ENCODE measurements around the gene VPS37D. TPM values are rescaled to one million over a fixed set of nuclear protein-coding genes. Genes with fewer than 3 reads are reported as not detected.

Gene VPS37D
- polyA plus RNA-seq, 1 donor from 2014 or later = 52.7 TPM

DNA sequence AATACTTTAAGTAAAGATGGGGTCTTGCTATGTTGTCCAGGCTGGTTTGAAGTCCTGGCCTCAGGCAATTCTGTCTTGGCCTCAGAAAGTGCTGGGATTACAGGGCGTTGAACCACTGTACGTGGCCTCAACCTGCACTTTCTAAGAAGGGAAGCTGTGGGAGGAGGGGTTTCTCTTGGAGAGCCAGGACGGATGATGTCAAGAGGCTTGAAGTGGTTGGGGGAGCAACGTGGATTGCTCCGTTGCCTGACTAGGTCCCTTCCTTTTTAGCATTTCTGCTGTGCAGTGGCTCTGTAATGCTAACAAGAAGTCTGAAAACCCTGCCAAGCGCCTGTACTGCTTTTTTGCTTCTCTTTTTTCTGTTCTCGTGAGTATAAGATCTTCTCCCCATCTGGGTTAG is 23.0 kb downstream of the VPS37D start:
- H3K9ac ChIP-seq (ENCODE audit: low read length) = no peak overlapping the region
- no peaks in the 10 kb centered on the region for H4K20me1 ChIP-seq (ENCODE audit: insufficient read depth)
- no peaks in the 10 kb centered on the region for H3K9me3 ChIP-seq (ENCODE audit: low read length)
- no peaks in the 10 kb centered on the region for H3K36me3 ChIP-seq (ENCODE audit: insufficient read depth, low read length)
- H3K4me3 ChIP-seq (ENCODE audit: low read length) = no peak overlapping the region
- TF ChIP-seq, protein P1, sequence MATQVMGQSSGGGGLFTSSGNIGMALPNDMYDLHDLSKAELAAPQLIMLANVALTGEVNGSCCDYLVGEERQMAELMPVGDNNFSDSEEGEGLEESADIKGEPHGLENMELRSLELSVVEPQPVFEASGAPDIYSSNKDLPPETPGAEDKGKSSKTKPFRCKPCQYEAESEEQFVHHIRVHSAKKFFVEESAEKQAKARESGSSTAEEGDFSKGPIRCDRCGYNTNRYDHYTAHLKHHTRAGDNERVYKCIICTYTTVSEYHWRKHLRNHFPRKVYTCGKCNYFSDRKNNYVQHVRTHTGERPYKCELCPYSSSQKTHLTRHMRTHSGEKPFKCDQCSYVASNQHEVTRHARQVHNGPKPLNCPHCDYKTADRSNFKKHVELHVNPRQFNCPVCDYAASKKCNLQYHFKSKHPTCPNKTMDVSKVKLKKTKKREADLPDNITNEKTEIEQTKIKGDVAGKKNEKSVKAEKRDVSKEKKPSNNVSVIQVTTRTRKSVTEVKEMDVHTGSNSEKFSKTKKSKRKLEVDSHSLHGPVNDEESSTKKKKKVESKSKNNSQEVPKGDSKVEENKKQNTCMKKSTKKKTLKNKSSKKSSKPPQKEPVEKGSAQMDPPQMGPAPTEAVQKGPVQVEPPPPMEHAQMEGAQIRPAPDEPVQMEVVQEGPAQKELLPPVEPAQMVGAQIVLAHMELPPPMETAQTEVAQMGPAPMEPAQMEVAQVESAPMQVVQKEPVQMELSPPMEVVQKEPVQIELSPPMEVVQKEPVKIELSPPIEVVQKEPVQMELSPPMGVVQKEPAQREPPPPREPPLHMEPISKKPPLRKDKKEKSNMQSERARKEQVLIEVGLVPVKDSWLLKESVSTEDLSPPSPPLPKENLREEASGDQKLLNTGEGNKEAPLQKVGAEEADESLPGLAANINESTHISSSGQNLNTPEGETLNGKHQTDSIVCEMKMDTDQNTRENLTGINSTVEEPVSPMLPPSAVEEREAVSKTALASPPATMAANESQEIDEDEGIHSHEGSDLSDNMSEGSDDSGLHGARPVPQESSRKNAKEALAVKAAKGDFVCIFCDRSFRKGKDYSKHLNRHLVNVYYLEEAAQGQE (IDR thresholded peaks at IDR 0.05; ENCODE audit: borderline replicate concordance) = no peak
- TF ChIP-seq MXI1 (conservative IDR thresholded peaks at IDR 0.05; ENCODE audit: poor library complexity, severe bottlenecking) (no peak), RAD21 (conservative IDR thresholded peaks at IDR 0.05) (no peak), POLR2AphosphoS5 (IDR thresholded peaks at IDR 0.05) (no peak), EP300 (conservative IDR thresholded peaks at IDR 0.05; ENCODE audit: poor library complexity, severe bottlenecking) (no peak), TAF1 (IDR thresholded peaks at IDR 0.05; ENCODE audit: low read depth) (no peak), SMC3 (conservative IDR thresholded peaks at IDR 0.05; ENCODE audit: poor library complexity) (no peak), EZH2 (IDR thresholded peaks at IDR 0.05; ENCODE audit: borderline replicate concordance, insufficient read depth, low read length, poor library complexity, severe bottlenecking) (no peak)
- TF ChIP-seq, protein P2, sequence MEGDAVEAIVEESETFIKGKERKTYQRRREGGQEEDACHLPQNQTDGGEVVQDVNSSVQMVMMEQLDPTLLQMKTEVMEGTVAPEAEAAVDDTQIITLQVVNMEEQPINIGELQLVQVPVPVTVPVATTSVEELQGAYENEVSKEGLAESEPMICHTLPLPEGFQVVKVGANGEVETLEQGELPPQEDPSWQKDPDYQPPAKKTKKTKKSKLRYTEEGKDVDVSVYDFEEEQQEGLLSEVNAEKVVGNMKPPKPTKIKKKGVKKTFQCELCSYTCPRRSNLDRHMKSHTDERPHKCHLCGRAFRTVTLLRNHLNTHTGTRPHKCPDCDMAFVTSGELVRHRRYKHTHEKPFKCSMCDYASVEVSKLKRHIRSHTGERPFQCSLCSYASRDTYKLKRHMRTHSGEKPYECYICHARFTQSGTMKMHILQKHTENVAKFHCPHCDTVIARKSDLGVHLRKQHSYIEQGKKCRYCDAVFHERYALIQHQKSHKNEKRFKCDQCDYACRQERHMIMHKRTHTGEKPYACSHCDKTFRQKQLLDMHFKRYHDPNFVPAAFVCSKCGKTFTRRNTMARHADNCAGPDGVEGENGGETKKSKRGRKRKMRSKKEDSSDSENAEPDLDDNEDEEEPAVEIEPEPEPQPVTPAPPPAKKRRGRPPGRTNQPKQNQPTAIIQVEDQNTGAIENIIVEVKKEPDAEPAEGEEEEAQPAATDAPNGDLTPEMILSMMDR (IDR thresholded peaks at IDR 0.05; ENCODE audit: poor library complexity, severe bottlenecking) = no peak
- H3K9me2 ChIP-seq (ENCODE audit: insufficient read depth, low read length) = no peaks in the 10 kb centered on the region
- no peak overlapping the region for H3K4me2 ChIP-seq (ENCODE audit: low read length)
- H3K27me3 ChIP-seq (ENCODE audit: insufficient read depth, low read depth, low read length) = no peaks in the 10 kb centered on the region
- H3F3A ChIP-seq (ENCODE audit: insufficient read depth, low read length, poor library complexity, severe bottlenecking) = no peaks in the 10 kb centered on the region
- H3K27ac ChIP-seq (ENCODE audit: low read length) = no peak overlapping the region
- peaks cover 2% of the 10 kb centered on the region for H3K79me2 ChIP-seq (replicated peaks; ENCODE audit: insufficient read depth, low read length)
- no peak overlapping the region for H2AFZ ChIP-seq (ENCODE audit: low read depth, low read length)

DNA sequence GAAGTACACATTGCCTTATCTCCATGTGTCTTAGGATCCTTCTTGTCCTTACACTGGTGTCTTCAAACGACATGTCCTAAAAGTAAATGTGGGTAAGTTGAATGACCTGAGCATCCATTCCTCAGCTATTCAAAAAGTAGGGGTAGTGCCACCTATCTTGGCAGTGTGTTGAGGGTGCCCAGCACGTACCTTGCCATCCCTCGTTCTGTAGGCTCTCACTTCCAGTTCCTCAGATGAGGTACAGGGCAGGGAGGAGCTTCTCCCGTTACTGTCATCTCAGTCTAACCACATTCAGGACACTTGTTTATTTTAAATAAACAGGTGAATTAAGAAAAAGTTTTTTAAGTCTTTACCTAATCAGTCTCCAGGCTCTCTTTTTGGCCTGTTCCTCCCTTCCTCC is 28.7 kb downstream of the VPS37D start:
- Histone ChIP-seq H3K4me2 (ENCODE audit: low read length) (no peak overlapping the region), H3K36me3 (ENCODE audit: insufficient read depth, low read length) (no peaks in the 10 kb centered on the region), H3K9me3 (ENCODE audit: low read length) (no peaks in the 10 kb centered on the region), H4K20me1 (ENCODE audit: insufficient read depth) (no peaks in the 10 kb centered on the region), H3K4me3 (ENCODE audit: low read length) (no peak overlapping the region), H3K9ac (ENCODE audit: low read length) (no peak overlapping the region), H3K9me2 (ENCODE audit: insufficient read depth, low read length) (no peaks in the 10 kb centered on the region), H3K79me2 (replicated peaks; ENCODE audit: insufficient read depth, low read length) (no peaks in the 10 kb centered on the region), H3F3A (ENCODE audit: insufficient read depth, low read length, poor library complexity, severe bottlenecking) (no peaks in the 10 kb centered on the region), H2AFZ (ENCODE audit: low read depth, low read length) (no peak overlapping the region), H3K27ac (ENCODE audit: low read length) (no peak overlapping the region), H3K27me3 (ENCODE audit: insufficient read depth, low read depth, low read length) (no peaks in the 10 kb centered on the region)
- no peak for TF ChIP-seq MXI1 (conservative IDR thresholded peaks at IDR 0.05; ENCODE audit: poor library complexity, severe bottlenecking)
- no peak for TF ChIP-seq SMC3 (conservative IDR thresholded peaks at IDR 0.05; ENCODE audit: poor library complexity)
- no peak for TF ChIP-seq RAD21 (conservative IDR thresholded peaks at IDR 0.05)
- no peak for TF ChIP-seq EP300 (conservative IDR thresholded peaks at IDR 0.05; ENCODE audit: poor library complexity, severe bottlenecking)
- TF ChIP-seq POLR2AphosphoS5 (IDR thresholded peaks at IDR 0.05) = no peak
- TF ChIP-seq EZH2 (IDR thresholded peaks at IDR 0.05; ENCODE audit: borderline replicate concordance, insufficient read depth, low read length, poor library complexity, severe bottlenecking) = no peak
- TF ChIP-seq, protein P1 (IDR thresholded peaks at IDR 0.05; ENCODE audit: borderline replicate concordance) = no peak
- TF ChIP-seq TAF1 (IDR thresholded peaks at IDR 0.05; ENCODE audit: low read depth) = no peak
- TF ChIP-seq, protein P2 (IDR thresholded peaks at IDR 0.05; ENCODE audit: poor library complexity, severe bottlenecking) = no peak
